OCI-LY3 (cell line): ENCODE results near the gene PRDM16.

Experiments used
- H2AFZ ChIP-seq: fragments of 200-600, 300-600 bp; shearing (Covaris generic); 2 replicates; pipeline ENCODE4 v1.6.0; 2014; ENCODE audit warnings: antibody characterized with exemption, low read depth, low read length
- H3K27ac ChIP-seq: fragments of 200-600, 300-600 bp; sonication (generic); 2 replicates; pipeline ENCODE4 v1.5.1; 2014; ENCODE audit warnings: mild to moderate bottlenecking, low read length, moderate library complexity, mixed read lengths
- H3K27me3 ChIP-seq: fragments of 200-600, 300-600 bp; sonication (generic); 2 replicates; pipeline ENCODE4 v1.6.1; 2014; ENCODE audit warnings: low read depth, low read length, mixed read lengths
- H3K36me3 ChIP-seq: fragments of 200-600, 300-600 bp; sonication (generic); replicated peaks from 2 replicates; pipeline ENCODE3; 2014; ENCODE audit warnings: low read depth, low read length, mixed read lengths
- H3K4me1 ChIP-seq: fragments of 300-600, 200-600 bp; sonication (generic); 2 replicates; pipeline ENCODE4 v1.6.1; 2014; ENCODE audit warnings: low read length, mixed read lengths
- H3K4me2 ChIP-seq: fragments of 200-600, 300-600 bp; sonication (generic); 2 replicates; pipeline ENCODE4 v1.6.1; 2014; ENCODE audit warnings: low read length, mixed read lengths
- H3K4me3 ChIP-seq: fragments of 300-600, 200-600 bp; sonication (generic); 2 replicates; pipeline ENCODE4 v1.5.1; 2014; ENCODE audit warnings: antibody characterized with exemption, mild to moderate bottlenecking, low read length, moderate library complexity
- H3K79me2 ChIP-seq: fragments of 300-600, 200-600 bp; shearing (Covaris generic); 2 replicates; pipeline ENCODE4 v1.6.1; 2014; ENCODE audit warnings: mild to moderate bottlenecking, low read length, mixed read lengths
- H3K9ac ChIP-seq: fragments of 300-600, 200-600 bp; shearing (Covaris generic); 2 replicates; pipeline ENCODE4 v1.6.0; 2014; ENCODE audit warnings: mild to moderate bottlenecking, low read length, moderate library complexity
- H3K9me3 ChIP-seq: fragments of 200-600, 300-600 bp; shearing (Covaris generic); 2 replicates; pipeline ENCODE4 v1.6.1; 2014; ENCODE audit warnings: low read length, mixed read lengths; ENCODE audit not compliant: insufficient read depth
- H4K20me1 ChIP-seq: fragments of 200-600, 300-600 bp; sonication (generic); 2 replicates; pipeline ENCODE4 v1.6.1; 2016; ENCODE audit warnings: low read length, mixed read lengths; ENCODE audit not compliant: insufficient read depth
- EZH2phosphoT487 ChIP-seq: fragments of 200-600 bp; shearing (Covaris generic); IDR thresholded peaks from 2 replicates; pipeline ENCODE4 v1.6.1; 2018; ENCODE audit warnings: antibody characterized with exemption, mixed run types, low read depth
- TF ChIP-seq, protein P1 (sequence below): fragments of 200-600, 300-600 bp; sonication (generic); IDR thresholded peaks from 2 replicates; pipeline ENCODE4 v1.5.1; 2014; ENCODE audit warnings: antibody characterized with exemption, low read length, low read depth

The PRDM16 gene

DNA sequence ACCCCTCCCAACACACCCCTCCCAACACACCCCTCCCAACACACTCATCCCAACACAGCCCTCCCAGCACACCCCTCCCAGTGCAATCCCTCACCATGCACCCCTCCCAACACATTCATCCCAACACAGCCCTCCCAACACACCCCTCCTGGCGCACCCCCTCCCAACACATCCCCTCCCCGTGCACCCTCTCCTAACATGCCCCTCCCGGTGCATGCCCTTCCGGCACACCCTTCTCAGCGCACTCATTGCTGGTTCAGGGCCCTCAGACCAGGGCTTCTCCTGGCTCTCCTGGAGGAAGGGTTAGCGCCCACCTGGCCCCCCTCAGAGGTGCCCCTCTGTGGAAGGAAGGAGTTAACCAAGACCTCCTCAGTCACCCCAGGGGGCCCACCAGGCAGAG, 310.9 kb downstream of the PRDM16 start:
- Histone ChIP-seq H4K20me1 (no peaks in the 10 kb centered on the region), H3K9me3 (no peaks in the 10 kb centered on the region), H3K27ac (no peak overlapping the region), H3K4me1 (no peaks in the 10 kb centered on the region), H3K36me3 (no peaks in the 10 kb centered on the region), H3K4me3 (no peak overlapping the region), H3K4me2 (no peak overlapping the region), H3K79me2 (no peaks in the 10 kb centered on the region), H3K27me3 (no peaks in the 10 kb centered on the region), H2AFZ (no peak overlapping the region), H3K9ac (no peak overlapping the region)
- TF ChIP-seq, protein P1, sequence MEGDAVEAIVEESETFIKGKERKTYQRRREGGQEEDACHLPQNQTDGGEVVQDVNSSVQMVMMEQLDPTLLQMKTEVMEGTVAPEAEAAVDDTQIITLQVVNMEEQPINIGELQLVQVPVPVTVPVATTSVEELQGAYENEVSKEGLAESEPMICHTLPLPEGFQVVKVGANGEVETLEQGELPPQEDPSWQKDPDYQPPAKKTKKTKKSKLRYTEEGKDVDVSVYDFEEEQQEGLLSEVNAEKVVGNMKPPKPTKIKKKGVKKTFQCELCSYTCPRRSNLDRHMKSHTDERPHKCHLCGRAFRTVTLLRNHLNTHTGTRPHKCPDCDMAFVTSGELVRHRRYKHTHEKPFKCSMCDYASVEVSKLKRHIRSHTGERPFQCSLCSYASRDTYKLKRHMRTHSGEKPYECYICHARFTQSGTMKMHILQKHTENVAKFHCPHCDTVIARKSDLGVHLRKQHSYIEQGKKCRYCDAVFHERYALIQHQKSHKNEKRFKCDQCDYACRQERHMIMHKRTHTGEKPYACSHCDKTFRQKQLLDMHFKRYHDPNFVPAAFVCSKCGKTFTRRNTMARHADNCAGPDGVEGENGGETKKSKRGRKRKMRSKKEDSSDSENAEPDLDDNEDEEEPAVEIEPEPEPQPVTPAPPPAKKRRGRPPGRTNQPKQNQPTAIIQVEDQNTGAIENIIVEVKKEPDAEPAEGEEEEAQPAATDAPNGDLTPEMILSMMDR = no peak
- TF ChIP-seq EZH2phosphoT487 = no peak

DNA sequence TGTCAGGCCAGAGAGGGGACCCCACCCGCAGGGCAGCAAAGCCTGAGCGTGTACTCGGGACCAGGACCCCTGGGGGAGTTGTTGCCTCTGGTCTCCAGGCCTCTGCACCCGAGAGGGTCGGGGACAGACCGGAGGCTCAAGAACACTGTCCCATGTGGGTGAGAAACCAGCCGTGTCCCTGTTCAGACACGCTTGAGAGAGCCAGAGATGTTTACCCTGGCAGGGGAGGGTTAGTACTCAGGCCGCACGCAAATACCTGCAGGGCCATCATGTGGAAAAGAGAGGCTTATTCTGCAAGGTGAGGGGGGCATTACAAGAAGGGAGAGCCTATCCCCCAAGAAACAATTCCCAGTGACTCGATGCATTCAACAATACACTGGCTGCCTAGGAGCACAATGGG, 311.5 kb downstream of the PRDM16 start:
- TF ChIP-seq EZH2phosphoT487 = no peak
- TF ChIP-seq, protein P1 = no peak
- Histone ChIP-seq H3K27ac (no peak overlapping the region), H3K4me2 (no peak overlapping the region)

DNA sequence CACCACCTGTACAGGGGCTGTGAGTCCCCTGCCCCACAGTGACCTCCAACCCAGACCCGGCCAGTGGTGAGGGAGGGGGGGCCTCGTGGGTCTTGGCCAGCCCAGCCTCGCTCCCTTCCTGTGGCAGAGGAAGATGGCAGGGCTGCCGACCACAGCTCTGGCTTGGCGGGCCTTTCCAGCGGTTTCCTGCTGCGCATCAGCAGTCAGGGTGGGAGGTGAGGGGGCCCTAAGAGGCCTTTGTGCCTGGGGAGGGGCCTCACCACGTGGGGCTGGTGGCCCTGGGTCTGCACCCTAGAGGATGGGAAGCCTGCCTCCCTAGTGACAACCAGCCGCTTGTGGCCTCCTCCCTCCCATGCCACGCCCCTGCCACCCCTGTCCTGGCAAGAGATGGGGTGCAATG, 312.9 kb downstream of the PRDM16 start:
- no peaks in the 10 kb centered on the region for H3K4me1 ChIP-seq
- no peaks in the 10 kb centered on the region for H4K20me1 ChIP-seq
- no peak overlapping the region for H3K9ac ChIP-seq
- TF ChIP-seq, protein P1 = no peak
- no peak for TF ChIP-seq EZH2phosphoT487
- H2AFZ ChIP-seq = no peak overlapping the region
- H3K79me2 ChIP-seq = no peaks in the 10 kb centered on the region
- H3K36me3 ChIP-seq = no peaks in the 10 kb centered on the region
- no peak overlapping the region for H3K4me2 ChIP-seq
- no peaks in the 10 kb centered on the region for H3K9me3 ChIP-seq
- no peak overlapping the region for H3K4me3 ChIP-seq
- no peaks in the 10 kb centered on the region for H3K27me3 ChIP-seq
- H3K27ac ChIP-seq = no peak overlapping the region

More for the DNA sequence above, 311.5 kb downstream of the PRDM16 start:
- H3K27me3 ChIP-seq = no peaks in the 10 kb centered on the region
- H3K79me2 ChIP-seq = no peaks in the 10 kb centered on the region
- H3K36me3 ChIP-seq = no peaks in the 10 kb centered on the region
- H3K9me3 ChIP-seq = no peaks in the 10 kb centered on the region
- H3K9ac ChIP-seq = no peak overlapping the region
- no peak overlapping the region for H3K4me3 ChIP-seq
- no peaks in the 10 kb centered on the region for H4K20me1 ChIP-seq
- no peak overlapping the region for H2AFZ ChIP-seq
- H3K4me1 ChIP-seq = no peaks in the 10 kb centered on the region

DNA sequence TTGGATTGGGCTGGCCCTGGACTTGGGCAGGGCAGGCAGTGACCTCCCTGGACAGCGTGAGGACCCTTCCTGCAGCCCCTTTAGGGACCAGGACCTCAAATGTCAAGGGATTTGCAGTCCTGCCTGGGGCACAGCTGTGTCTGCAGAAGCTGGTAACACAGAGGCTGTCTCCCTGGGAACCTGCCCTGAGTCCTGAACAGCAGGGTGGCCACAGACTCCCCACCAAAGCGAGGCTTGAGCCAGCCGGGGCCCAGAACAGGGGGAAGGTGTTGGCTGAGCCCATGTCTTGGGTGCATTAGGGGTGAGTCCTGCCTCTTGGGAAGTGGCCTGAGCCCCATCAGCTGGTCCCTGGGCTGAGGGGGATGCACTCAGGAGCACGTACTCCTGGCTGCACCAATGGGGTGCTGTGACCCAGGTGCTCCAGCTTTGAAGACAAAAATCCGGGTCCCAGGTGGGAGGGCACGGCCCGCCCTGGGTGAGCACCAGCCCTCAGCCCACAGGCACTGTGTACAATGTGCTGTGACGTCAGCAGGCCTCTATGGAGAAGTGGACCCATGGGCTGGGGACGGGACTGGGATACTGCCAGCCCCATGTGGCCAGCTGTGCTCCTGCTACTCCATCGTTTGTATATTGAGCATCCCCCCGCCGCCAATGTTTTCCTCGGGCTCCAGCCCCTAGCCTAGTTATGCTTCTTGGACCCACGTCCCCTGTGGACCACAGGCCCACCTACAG, 313.5 kb downstream of the PRDM16 start:
- no peak overlapping the region for H3K4me2 ChIP-seq
- H4K20me1 ChIP-seq = no peaks in the 10 kb centered on the region
- no peak overlapping the region for H3K27ac ChIP-seq
- H2AFZ ChIP-seq = no peak overlapping the region
- H3K27me3 ChIP-seq = no peaks in the 10 kb centered on the region
- H3K4me3 ChIP-seq = no peak overlapping the region
- no peaks in the 10 kb centered on the region for H3K9me3 ChIP-seq
- no peaks in the 10 kb centered on the region for H3K79me2 ChIP-seq
- no peak for TF ChIP-seq EZH2phosphoT487
- TF ChIP-seq, protein P1 = no peak
- no peaks in the 10 kb centered on the region for H3K36me3 ChIP-seq
- H3K9ac ChIP-seq = no peak overlapping the region
- H3K4me1 ChIP-seq = no peaks in the 10 kb centered on the region
